ENCODE data around the gene ANKRD49. TPM values are rescaled to one million over a fixed set of nuclear protein-coding genes. Genes with fewer than 3 reads are reported as not detected.

ANKRD49 gene
- total and polyA plus RNA-seq, 2 of the 4 experiments (the other 2 are of a cell fraction): 7.2 to 10.4 TPM

DNA sequence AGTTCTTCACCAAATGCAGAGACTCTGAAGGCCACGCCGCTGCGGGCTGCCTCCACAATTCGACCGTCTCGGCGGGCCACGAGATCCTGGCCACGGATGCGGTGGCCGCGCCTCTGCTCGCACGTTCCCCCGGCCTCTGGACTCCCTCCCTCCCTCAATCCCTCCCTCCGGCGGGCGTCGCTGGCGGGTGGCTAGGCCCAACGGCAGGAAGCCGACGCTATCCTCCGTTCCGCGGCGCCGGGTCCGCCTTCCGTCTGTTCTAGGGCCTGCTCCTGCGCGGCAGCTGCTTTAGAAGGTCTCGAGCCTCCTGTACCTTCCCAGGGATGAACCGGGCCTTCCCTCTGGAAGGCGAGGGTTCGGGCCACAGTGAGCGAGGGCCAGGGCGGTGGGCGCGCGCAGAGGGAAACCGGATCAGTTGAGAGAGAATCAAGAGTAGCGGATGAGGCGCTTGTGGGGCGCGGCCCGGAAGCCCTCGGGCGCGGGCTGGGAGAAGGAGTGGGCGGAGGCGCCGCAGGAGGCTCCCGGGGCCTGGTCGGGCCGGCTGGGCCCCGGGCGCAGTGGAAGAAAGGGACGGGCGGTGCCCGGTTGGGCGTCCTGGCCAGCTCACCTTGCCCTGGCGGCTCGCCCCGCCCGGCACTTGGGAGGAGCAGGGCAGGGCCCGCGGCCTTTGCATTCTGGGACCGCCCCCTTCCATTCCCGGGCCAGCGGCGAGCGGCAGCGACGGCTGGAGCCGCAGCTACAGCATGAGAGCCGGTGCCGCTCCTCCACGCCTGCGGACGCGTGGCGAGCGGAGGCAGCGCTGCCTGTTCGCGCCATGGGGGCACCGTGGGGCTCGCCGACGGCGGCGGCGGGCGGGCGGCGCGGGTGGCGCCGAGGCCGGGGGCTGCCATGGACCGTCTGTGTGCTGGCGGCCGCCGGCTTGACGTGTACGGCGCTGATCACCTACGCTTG is 50.2 kb downstream of the ANKRD49 start, which contains the start of gene FUT4 (continued):
- TF ChIP-seq, protein P1, sequence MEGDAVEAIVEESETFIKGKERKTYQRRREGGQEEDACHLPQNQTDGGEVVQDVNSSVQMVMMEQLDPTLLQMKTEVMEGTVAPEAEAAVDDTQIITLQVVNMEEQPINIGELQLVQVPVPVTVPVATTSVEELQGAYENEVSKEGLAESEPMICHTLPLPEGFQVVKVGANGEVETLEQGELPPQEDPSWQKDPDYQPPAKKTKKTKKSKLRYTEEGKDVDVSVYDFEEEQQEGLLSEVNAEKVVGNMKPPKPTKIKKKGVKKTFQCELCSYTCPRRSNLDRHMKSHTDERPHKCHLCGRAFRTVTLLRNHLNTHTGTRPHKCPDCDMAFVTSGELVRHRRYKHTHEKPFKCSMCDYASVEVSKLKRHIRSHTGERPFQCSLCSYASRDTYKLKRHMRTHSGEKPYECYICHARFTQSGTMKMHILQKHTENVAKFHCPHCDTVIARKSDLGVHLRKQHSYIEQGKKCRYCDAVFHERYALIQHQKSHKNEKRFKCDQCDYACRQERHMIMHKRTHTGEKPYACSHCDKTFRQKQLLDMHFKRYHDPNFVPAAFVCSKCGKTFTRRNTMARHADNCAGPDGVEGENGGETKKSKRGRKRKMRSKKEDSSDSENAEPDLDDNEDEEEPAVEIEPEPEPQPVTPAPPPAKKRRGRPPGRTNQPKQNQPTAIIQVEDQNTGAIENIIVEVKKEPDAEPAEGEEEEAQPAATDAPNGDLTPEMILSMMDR (conservative IDR thresholded peaks at IDR 0.05; ENCODE audit: low read depth, low read length): no peak

Measured in IMR-90 (cell line).